Activated gamma-delta T cell (primary cell): ENCODE data around the gene PARN.
"Not testable (repeated sequence)": the region's sequence is repeated elsewhere in the genome, so short reads cannot be mapped to it uniquely, and the experiment has no call there.

Experiments
- DNase-seq: peaks from one replicate; lab custom pipeline; 2025; lab: John Stamatoyannopoulos, UW
- total RNA-seq, 2 donors: gene quantifications; one replicate each; lab custom pipeline; 2026; lab: John Stamatoyannopoulos, UW

Gene PARN, protein sequence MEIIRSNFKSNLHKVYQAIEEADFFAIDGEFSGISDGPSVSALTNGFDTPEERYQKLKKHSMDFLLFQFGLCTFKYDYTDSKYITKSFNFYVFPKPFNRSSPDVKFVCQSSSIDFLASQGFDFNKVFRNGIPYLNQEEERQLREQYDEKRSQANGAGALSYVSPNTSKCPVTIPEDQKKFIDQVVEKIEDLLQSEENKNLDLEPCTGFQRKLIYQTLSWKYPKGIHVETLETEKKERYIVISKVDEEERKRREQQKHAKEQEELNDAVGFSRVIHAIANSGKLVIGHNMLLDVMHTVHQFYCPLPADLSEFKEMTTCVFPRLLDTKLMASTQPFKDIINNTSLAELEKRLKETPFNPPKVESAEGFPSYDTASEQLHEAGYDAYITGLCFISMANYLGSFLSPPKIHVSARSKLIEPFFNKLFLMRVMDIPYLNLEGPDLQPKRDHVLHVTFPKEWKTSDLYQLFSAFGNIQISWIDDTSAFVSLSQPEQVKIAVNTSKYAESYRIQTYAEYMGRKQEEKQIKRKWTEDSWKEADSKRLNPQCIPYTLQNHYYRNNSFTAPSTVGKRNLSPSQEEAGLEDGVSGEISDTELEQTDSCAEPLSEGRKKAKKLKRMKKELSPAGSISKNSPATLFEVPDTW
- total RNA-seq, result 88.8 to 94.6 reads per million in 2 donors

DNA sequence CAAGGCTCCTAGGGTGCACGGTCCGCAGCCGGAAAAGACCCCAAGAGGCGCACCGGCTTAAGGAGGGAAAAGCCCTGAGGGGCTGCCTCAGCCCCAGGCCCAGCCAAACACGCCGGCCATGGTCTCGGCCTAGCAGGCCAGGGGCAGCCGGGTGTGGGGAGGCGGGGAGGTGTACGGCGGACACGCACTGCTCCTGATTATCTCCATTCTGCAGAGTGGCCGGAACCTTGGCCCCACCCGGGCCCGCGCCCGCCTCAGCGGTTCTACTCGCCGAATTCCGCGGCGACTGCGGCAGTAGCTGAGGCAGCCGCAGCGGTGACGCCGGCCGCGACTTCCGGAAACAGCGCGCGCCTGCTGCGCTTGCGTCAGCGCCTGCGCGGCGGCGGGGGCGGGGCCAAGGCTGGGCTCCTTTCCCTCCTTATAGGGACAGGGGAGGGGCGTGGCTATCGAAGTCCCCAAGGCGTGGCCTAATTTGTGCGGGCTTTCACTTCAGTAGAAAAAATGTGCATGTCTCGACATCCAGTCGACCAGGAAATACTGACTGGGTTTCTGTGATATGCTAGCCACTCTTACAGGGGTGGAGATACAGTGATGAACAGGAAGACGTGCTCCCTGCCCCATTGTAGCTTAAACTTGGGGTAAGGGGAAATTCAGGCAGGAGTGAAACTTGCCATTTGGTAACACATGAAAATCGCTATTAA, at the start of gene PARN:
Gene PARN, minus strand, starts transcription at position 342 of the 701 bp plus-strand sequence. Its CDS starts 135 bp downstream, at position 207.
- peak; percentile 92 for DNase-seq

DNA sequence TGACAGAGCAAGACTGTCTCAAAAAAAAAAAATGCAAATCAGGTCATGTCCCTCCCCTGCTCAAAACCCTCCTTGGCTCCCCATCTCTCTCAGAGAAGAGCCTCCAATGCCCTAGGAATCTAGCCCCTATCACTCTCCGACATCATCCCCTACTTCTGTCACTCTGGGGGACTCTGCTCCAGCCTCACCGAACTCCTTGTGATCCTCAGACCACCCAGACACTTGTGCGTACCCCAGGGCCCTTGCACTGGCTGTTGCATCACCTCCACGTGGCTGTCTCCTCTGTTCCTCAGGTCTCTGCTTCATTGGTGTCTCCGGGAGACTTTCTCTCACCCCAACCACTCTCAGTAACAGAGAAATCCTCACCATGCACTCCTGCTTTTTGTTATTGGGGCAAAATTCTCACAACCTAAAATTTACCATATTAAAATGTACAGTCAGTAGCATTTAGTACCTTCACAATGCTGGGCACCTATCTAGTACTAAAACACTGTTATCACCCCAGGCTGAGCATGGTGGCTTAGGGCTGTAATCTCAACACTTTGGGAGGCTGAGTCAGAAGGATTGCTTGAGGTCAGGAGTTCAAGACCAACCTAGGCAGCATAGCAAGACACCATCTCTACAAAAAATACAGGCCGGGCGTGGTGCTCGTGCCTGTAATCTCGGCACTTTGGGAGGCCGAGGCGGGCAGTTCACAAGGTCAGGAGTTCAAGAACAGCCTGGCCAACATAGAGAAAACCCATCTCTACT, 48.9 kb upstream of the PARN start:
- no peak for DNase-seq

DNA sequence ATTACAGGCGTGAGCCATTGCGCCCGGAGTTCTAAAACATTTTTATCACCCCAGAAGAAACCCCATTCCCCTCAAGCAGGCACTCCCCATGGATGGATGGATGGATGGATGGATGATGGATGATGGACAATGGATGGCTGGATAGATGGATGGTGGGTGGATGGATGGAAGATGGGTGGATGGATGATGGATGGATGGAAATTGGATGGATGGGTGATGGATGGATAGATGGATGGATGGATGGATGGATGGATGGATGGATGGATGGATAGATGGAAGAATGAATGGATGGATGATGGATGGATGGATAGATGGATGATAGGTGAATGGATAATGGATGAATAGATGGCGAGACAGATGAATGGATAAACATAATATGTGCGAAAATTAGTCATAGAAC, 47.6 kb upstream of the PARN start:
- DNase-seq, result no peak

DNA sequence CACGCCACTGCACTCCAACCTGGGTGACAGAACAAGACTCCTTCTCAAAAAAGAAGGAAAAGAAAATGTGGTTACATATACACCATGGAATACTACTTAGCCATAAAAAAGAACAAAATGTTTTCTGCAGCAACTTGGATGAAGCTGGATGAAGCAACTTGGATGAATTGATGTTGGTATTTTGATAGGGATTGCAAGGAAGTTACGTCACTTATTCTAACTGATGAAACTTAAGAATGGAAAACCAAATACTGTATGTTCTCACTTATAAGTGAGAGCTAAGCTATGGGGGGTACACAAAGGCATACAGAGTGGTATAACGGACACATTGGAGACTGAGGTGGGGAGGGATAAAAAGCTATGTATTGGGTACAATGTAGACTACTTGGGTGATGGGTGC, 46.6 kb upstream of the PARN start:
- DNase-seq, result no peak

DNA sequence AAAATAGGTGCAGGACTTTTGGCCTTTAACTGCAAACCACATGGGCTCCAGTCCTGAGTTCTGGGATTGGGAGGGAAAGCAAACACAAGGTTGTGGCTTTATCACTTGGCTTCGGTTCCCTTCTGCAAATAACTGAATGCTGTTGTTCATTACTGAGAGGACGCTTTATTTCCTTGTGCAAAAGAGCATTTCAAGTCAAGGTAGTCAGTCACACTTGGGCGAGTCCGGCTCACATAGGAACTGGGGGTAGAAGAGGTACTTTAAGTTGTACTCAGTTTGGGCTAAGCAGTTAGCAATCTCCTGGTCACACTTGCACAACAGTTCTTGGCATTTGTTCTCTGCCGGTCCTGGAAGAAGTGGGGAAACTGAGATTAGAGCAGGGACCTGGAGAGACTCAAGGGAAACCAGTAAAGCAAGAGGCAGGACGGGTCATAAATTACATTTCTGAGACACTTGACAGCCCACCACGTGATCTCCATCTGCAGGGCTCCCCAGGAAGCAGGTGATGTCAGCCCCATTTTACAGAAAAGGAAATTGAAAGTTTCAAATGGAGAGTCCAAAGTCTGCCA, 42.4 kb upstream of the PARN start:
- no peak for DNase-seq

DNA sequence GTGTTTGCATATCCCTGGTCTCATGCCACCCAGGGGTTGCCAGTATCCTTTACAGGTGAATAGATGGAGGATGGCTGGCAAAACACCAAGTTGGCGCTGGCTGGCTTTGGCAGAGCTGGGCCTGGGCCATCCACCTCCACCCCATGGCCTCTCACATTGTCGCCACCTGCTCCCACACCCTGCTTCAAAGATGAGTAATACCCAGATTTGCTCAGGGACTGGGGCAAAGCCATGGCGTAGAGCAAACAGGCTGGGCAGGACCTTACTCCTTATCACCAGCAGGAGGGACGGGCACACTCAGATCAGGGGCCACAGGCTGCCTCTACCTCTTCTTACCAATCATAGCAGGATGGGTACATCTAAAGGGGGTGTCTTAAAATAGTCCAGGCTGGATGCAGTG, 39.7 kb upstream of the PARN start:
- DNase-seq, result no peak

DNA sequence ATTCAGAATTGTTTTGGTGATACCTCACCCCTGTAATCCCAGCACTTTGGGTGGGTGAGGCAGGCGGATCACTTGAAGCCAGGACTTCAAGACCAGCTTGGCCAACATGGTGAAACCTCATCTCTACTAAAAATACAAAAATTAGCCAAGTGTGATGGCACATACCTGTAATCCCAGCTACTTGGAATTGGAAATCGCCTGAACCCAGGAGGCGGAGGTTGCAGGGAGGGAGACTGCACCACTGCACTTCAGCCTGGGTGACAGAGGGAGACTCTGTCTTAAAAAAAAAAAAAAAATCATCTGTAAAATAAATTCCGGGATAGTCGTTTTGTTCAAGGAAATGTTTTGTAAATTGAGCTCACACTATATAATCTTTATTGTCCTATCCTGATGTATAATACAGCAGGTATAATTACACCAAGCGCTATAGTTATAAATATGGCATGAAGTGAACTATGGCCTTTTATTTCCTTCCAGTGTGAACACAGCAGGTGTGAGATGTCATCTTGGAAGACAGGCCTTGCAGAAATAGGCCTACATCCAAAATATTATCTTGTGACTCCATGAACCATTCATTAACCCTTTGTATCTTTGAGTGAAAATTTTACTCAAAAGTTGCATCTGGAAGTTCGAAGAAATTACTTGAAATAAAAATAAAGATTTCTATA, 38.6 kb upstream of the PARN start:
- no peak for DNase-seq

DNA sequence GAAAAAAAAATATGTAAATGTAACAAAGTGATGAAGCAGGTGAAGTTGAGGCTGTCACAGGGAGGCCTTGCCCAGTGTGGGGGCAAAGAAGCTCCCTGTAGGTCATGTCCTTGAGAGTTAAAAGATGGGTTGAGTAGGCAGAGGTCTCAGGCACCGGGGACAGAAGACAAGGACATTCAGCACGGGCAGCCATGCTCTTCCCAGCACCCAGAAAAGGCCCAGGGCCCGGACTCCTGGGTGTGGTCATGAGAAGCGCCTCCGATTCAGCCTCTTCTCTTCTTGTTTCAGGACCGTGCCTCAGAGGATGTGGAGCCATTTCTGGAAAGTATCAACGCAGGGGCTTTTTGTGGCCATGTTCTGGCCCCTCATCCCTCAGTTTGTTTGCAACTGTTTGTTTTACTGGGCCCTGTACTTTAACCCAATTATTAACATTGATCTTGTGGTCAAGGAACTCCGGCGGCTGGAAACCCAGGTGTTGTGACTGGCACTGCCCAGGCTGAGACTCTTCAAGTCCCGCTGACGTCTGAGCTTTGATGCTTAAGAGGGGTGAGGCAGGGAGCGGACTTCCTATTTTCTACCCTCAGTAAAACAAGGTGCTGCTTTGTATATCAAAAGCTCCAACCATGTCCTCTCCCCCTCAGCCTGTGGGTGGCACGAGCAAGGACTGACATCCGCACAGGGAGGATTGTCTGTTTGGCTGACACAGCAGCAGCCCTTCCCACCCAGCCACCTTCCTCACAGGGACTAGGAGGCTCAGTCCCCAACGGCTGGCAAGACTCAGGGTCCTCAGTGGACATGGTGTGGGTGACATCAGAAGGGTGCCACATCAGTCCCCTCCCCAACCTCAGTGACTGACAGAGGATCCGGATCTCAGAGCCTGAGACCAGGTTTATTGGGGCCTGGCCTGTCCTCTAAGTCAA, 37.5 kb upstream of the PARN start:
- no peak for DNase-seq

DNA sequence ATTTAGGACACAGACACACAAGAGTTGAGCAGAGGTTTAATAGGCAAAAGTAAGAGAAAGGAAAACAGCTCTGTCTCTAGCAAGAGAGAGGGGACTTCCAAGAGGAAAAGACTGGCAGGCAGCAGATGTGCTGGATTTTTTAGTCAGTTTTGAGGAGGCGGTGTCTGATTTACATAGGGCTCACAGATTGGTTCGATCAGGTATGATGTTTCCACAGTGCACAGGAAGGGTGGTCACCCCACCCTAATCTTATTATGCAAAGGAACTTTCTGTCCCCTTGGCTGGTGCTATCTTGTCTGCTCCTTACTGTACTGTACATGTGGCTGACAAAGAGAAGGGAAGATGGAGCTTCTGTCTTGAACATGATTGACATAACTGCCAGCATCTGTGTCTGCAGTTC, 28.0 kb upstream of the PARN start:
- DNase-seq, result no peak

DNA sequence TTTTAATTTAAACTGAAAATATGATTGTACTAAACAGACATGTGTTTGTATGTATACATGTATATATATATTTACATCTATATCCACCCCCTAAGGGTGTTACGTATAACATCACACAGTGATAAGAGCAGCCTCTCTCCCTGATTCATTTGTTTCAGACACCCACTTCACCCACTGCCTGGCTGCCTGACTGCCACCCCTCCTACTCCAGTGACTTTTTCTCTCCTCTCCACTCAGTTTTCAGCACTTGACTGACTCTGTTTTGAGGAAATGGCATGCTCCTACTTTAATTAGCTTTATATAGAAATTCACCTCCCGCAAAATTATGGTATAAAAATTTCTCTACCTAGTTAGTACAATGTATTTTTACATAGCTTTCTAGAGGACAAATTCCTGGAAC, 22.7 kb upstream of the PARN start:
- DNase-seq, result no peak

DNA sequence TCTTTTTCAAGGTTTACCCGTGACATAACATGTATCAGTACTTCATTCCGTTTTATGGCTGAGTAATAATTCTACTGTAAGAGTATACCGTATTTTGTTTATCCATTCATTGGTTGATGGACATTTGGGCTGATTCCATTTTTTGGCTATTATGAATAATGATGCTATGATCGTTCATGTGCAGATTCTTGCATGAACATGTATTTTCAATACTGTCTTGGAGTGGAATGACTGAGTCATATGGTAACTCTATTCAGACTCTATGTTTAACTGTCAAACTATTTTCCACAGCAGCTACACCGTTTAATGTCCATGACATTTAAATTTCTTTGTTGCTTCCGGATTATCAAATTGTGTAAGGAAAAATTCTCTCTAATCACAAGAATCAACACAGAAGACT, 20.6 kb upstream of the PARN start:
- DNase-seq, result no peak

DNA sequence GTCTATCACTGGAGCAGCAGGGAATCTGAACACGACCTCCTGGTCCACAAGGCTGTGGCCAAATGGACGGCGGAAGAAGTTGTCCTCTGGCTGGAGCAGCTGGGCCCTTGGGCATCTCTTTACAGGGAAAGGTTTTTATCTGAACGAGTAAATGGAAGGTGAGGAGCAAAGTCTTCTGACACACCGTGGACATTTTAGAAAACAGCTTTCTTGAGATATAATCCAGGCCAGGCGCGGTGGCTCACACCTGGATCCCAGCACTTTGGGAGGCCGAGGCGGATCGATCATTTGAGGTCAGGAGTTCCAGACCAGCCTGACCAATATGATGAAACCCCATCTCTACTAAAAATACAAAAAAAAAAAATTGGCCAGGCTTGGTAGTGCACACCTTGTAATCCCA, 19.8 kb upstream of the PARN start:
- DNase-seq, result no peak

DNA sequence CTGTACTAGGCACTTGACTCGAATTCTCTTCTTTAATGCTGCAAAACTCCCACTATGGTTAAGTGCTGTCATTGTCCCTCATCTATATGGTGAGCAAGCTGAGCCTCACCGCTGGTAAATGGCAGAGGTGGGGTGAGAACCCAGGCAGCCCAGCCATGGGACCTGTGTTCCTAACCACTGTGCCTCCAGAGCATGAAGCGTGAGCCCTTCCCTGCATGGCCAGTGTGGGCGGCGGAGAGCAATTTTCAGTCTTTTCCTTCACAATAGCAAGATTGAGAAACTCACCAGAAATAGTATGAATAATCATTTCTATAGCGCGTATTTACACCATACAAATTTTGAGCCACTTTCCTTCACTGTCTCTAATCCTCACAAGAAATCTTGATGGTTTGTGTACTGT, 11.9 kb upstream of the PARN start:
- DNase-seq, result no peak

DNA sequence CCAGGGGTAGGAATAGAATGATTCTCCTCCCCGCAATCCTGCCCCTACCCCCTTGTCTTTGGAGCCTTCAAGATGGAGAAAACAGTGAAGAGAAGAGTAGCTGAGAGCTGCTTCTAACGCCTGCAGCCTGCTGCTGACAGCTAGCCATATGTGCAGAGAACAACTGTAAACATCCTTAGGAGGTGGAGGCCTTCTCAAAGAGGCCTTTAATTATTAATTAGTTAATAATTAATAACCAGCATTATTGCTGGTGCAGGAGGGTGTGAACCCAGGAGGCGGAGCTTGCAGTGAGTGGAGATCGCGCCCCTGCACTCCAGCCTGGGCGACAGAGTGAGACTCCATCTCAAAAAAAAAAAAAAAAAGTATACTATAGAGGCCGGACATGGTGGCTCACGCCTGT, 11.1 kb upstream of the PARN start:
- no peak for DNase-seq

DNA sequence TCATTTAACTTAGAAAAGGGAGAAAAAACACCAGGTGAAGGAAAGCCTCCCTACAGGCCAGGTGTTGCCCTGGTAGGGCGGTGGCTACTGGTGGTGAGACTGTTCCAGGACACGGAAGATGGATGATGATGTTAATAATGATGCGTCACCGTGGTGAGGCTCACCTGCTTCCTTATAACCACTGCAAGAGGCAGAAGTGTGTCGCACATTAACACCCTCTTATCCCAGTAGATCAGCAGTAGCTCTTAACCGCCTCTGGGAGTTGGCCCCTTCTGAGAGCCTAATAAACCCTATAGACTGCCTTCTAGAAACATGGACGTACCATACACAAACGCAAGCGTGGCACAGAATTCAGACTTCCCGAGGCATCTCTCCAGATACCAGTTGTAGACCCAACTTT, 10.5 kb upstream of the PARN start:
- no peak for DNase-seq

DNA sequence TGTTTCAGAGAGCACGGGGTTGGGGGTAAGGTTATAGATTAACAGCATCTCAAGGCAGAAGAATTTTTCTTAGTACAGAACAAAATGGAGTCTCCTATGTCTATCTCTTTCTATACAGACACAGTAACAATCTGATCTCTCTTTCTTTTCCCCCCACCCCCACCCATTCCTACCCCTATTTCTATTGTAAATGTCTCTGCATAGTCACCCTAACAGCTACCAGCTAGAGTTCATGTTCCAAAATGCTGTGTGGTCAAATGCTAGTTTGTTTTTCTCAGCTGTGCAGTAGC, 6.8 kb upstream of the PARN start:
- not testable (repeated sequence) for DNase-seq

DNA sequence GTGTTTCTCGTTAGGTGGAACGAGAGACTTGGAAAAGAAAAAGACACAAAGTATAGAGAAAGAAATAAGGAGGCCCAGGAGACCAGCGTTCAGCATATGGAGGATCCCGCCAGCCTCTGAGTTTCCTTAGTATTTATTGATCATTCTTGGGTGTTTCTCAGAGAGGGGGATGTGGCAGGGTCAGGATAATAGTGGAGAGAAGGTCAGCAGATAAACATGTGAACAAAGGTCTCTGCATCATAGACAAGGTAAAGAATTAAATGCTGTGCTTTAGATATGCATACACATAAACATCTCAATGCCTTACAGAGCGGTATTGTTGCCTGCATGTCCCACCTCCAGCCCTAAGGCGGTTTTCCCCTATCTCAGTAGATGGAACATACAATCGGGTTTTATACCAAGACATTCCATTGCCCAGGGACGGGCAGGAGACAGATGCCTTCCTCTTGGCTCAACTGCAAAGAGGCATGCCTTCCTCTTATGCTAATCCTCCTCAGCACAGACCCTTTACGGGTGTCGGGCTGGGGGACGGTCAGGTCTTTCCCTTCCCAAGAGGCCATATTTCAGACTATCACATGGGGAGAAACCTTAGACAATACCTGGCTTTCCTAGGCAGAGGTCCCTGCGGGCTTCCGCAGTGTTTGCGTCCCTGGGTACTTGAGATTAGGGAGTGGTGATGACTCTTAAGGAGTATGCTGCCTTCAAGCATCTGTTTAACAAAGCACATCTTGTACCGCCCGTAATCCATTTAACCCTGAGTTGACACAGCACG, 6.3 kb upstream of the PARN start:
- not testable (repeated sequence) for DNase-seq

DNA sequence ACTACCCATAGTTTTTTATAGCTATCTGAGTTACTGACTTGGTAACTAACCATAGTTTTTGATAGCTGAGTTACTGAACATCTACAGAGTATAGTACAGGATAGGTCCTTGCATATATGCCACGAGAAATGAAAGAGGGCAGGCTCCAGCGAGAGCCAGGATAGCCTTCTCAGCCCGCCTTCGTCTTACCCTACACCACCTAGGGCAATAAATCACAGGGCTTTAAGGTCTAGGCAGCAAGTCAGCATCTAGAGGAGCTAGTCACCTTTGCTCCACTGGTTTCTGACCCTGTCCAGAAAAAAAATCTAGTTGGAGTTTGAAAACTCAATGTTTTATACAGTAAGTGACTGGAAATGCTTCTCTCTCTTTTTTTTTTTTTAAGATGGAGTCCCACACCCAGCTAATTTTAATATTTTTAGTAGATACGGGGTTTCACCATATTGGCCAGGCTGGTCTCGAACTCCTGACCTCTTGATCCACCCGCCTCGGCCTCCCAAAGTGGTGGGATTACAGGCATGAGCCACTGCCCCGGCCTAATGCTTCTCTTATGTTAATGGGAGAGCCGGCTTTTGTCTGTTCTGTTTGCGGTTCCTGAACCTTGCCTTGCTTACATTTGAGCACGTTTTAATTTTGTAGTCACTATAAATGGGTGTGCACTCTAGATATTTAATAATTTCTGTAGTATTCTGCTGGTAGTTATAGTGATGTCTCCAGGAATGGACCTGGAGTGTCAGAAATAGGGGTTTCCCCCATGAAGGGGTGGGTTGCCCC, 5.5 kb upstream of the PARN start:
- no peak for DNase-seq

DNA sequence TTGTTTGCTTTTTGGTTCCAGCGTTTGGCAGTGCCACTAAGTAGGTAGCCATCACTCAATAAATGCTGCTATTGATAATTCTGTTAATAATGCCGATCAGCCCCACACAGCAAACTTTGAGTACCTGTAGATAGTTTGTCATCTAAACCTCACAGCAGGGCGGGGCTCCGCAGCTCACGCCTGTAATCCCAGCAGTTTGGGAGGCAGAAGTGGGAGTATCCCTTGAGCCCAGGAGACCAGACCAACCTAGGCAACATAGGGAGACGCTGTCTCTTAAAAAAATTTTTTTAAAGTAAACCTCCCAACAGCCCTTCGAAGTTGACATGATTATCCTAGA, 4.3 kb upstream of the PARN start:
- DNase-seq, result no peak
